KMS-11 (cell line): Measurements from ENCODE around the gene RGL2.
A peak's percentile ranks its signal among the peaks of the same experiment; 100 is the strongest.

Source experiments
- H2AFZ ChIP-seq: fragments of 200-600 bp; sonication (generic); 2 replicates; pipeline ENCODE4 v1.6.1; 2016; ENCODE audit warnings: antibody characterized with exemption, mixed run types, low read depth
- H3K27ac ChIP-seq: fragments of 200-600 bp; sonication (generic); 2 replicates; pipeline ENCODE4 v1.6.1; 2016; ENCODE audit warnings: mild to moderate bottlenecking, mixed run types
- H3K27me3 ChIP-seq: fragments of 200-600 bp; sonication (generic); 2 replicates; pipeline ENCODE4 v1.6.1; 2017; ENCODE audit warnings: mild to moderate bottlenecking, low read depth, mixed run types, moderate library complexity; ENCODE audit not compliant: insufficient read depth
- H3K36me3 ChIP-seq: fragments of 200-600 bp; sonication (generic); 2 replicates; pipeline ENCODE4 v1.6.1; 2017; ENCODE audit warnings: mild to moderate bottlenecking, mixed run types; ENCODE audit not compliant: insufficient read depth
- H3K4me1 ChIP-seq: fragments of 200-600 bp; sonication (generic); 2 replicates; pipeline ENCODE4 v1.6.1; 2016; ENCODE audit warnings: mild to moderate bottlenecking, low read depth, mixed run types; ENCODE audit not compliant: poor library complexity, severe bottlenecking
- H3K4me2 ChIP-seq: fragments of 200-600 bp; sonication (generic); 2 replicates; pipeline ENCODE4 v1.7.0; 2016; ENCODE audit warnings: mild to moderate bottlenecking, mixed run types
- H3K4me3 ChIP-seq: fragments of 200-600 bp; sonication (generic); IDR thresholded peaks from 2 replicates; pipeline ENCODE4 v1.6.1; 2017; ENCODE audit warnings: low read depth, low read length, mixed read lengths; ENCODE audit not compliant: insufficient read depth
- H3K79me2 ChIP-seq: fragments of 200-600 bp; sonication (generic); 2 replicates; pipeline ENCODE4 v1.6.1; 2016; ENCODE audit warnings: low read depth, mixed run types; ENCODE audit not compliant: insufficient read depth
- H3K9ac ChIP-seq: fragments of 200-600 bp; sonication (generic); 2 replicates; pipeline ENCODE4 v1.6.1; 2016; ENCODE audit warnings: mild to moderate bottlenecking, mixed run types
- H4K20me1 ChIP-seq: fragments of 200-600 bp; sonication (generic); 2 replicates; pipeline ENCODE4 v1.6.1; 2016; ENCODE audit warnings: mild to moderate bottlenecking, mixed run types; ENCODE audit not compliant: insufficient read depth
- CTCF ChIP-seq: fragments of 200-600 bp; sonication (generic); conservative IDR thresholded peaks from 2 replicates; pipeline ENCODE4 v1.6.1; 2017; ENCODE audit warnings: low read depth, mild to moderate bottlenecking, antibody characterized with exemption, low read length, moderate library complexity, mixed read lengths

Gene RGL2

GRCh38 chr6:33313105-33313708 is 14.5 kb upstream of the RGL2 start:
- Histone ChIP-seq H3K27ac (peak overlapping the region; percentile 84), H3K4me3 (no peak overlapping the region), H2AFZ (peak overlapping the region; percentile 42; the same call in 1 of the 2 replicates), H3K36me3 (no peaks in the 10 kb centered on the region), H3K4me1 (peaks cover 34% of the 10 kb centered on the region), H3K4me2 (peak overlapping the region; percentile 97), H3K79me2 (peaks cover 29% of the 10 kb centered on the region), H4K20me1 (no peaks in the 10 kb centered on the region), H3K9ac (peak overlapping the region; percentile 72), H3K27me3 (no peaks in the 10 kb centered on the region)
- no peak for TF ChIP-seq CTCF

GRCh38 chr6:33312361-33313104 is 13.8 kb upstream of the RGL2 start:
- peak overlapping the region; percentile 97 for H3K4me2 ChIP-seq
- no peaks in the 10 kb centered on the region for H3K36me3 ChIP-seq
- H3K4me3 ChIP-seq, result no peak overlapping the region
- peaks cover 34% of the 10 kb centered on the region for H3K4me1 ChIP-seq
- H3K9ac ChIP-seq, result peak overlapping the region; percentile 72
- H3K27ac ChIP-seq, result peak overlapping the region; percentile 84
- H2AFZ ChIP-seq, result peak overlapping the region; percentile 42; the same call in 1 of the 2 replicates
- no peaks in the 10 kb centered on the region for H3K27me3 ChIP-seq
- no peaks in the 10 kb centered on the region for H4K20me1 ChIP-seq
- peaks cover 30% of the 10 kb centered on the region for H3K79me2 ChIP-seq
- no peak for TF ChIP-seq CTCF

GRCh38 chr6:33306356-33306755 is 7.6 kb upstream of the RGL2 start:
- TF ChIP-seq CTCF, result no peak
- H3K27me3 ChIP-seq, result no peaks in the 10 kb centered on the region
- H3K4me2 ChIP-seq, result no peak overlapping the region
- H3K36me3 ChIP-seq, result no peaks in the 10 kb centered on the region
- no peak overlapping the region for H3K9ac ChIP-seq
- H4K20me1 ChIP-seq, result no peaks in the 10 kb centered on the region
- no peak overlapping the region for H3K4me3 ChIP-seq
- H3K27ac ChIP-seq, result no peak overlapping the region
- no peak overlapping the region for H2AFZ ChIP-seq
- H3K4me1 ChIP-seq, result peaks cover 10% of the 10 kb centered on the region
- H3K79me2 ChIP-seq, result peaks cover 25% of the 10 kb centered on the region

GRCh38 chr6:33305052-33305451 is 6.3 kb upstream of the RGL2 start:
- no peaks in the 10 kb centered on the region for H3K27me3 ChIP-seq
- H3K9ac ChIP-seq, result no peak overlapping the region
- no peak overlapping the region for H3K27ac ChIP-seq
- H2AFZ ChIP-seq, result no peak overlapping the region
- H3K79me2 ChIP-seq, result peaks cover 12% of the 10 kb centered on the region; the same call in 1 of the 2 replicates
- H3K4me1 ChIP-seq, result peaks cover 5% of the 10 kb centered on the region
- no peak overlapping the region for H3K4me3 ChIP-seq
- no peak overlapping the region for H3K4me2 ChIP-seq
- no peak for TF ChIP-seq CTCF
- H3K36me3 ChIP-seq, result no peaks in the 10 kb centered on the region
- no peaks in the 10 kb centered on the region for H4K20me1 ChIP-seq
